ENCODE results near the gene ABHD10. TPM values are rescaled to one million over a fixed set of nuclear protein-coding genes. Genes with fewer than 3 reads are reported as not detected.

Gene ABHD10
- total RNA-seq, 1 experiment from 2014 or later, result 30.3 TPM

GRCh38 chr3:111954228-111954990 lies 24.4 kb upstream of the ABHD10 start:
- no peak overlapping the region for H3K4me3 ChIP-seq (ENCODE audit: low read depth in 2 of 2, low read length in 2 of 2)
- H3K9me3 ChIP-seq (ENCODE audit: control insufficient read depth, insufficient read depth, low read depth, low read length), result no peaks in the 10 kb centered on the region
- no peak overlapping the region for H3K27ac ChIP-seq (ENCODE audit: low read length)
- no peaks in the 10 kb centered on the region for H3K36me3 ChIP-seq (ENCODE audit: control insufficient read depth, insufficient read depth, low read length)
- no TSS peak for BruUV-seq (replicated peaks)
- CTCF ChIA-PET, result no interaction called here
- no peaks in the 10 kb centered on the region for H3K4me1 ChIP-seq (ENCODE audit: control insufficient read depth, insufficient read depth, low read length)
- DNase-seq (ENCODE audit: low read depth, low spot score) (no peak), ATAC-seq (no peak)
- H3K27me3 ChIP-seq (ENCODE audit: control insufficient read depth, insufficient read depth, low read length), result no peaks in the 10 kb centered on the region
- in situ Hi-C loops (cut with HindIII; ENCODE audit: low pct_unique_long_range_greater_than_20kb, low sequenced_read_pairs) (no loop called here), intact Hi-C loops (cut with micrococcal nuclease; ENCODE audit: unreplicated experiment) (no loop called here)
- no peak for TF ChIP-seq POLR2AphosphoS5 (IDR thresholded peaks at IDR 0.05; ENCODE audit: low read depth, low read length)
- POLR2A ChIA-PET, result no interaction called here

GRCh38 chr3:111955876-111956275 lies 22.9 kb upstream of the ABHD10 start:
- BruUV-seq (replicated peaks), result no TSS peak
- in situ Hi-C loops (cut with HindIII; ENCODE audit: low pct_unique_long_range_greater_than_20kb, low sequenced_read_pairs) (no loop called here), intact Hi-C loops (cut with micrococcal nuclease; ENCODE audit: unreplicated experiment) (no loop called here)
- Histone ChIP-seq H3K4me1 (ENCODE audit: control insufficient read depth, insufficient read depth, low read length) (no peaks in the 10 kb centered on the region), H3K27me3 (ENCODE audit: control insufficient read depth, insufficient read depth, low read length) (no peaks in the 10 kb centered on the region), H3K36me3 (ENCODE audit: control insufficient read depth, insufficient read depth, low read length) (no peaks in the 10 kb centered on the region), H3K27ac (ENCODE audit: low read length) (no peak overlapping the region), H3K9me3 (ENCODE audit: control insufficient read depth, insufficient read depth, low read depth, low read length) (no peaks in the 10 kb centered on the region), H3K4me3 (ENCODE audit: low read depth in 2 of 2, low read length in 2 of 2) (no peak overlapping the region)
- ATAC-seq (no peak), DNase-seq (ENCODE audit: low read depth, low spot score) (no peak)
- ChIA-PET POLR2A (no interaction called here), CTCF (no interaction called here)
- TF ChIP-seq CTCF (IDR thresholded peaks at IDR 0.05) (no peak), POLR2AphosphoS5 (IDR thresholded peaks at IDR 0.05; ENCODE audit: low read depth, low read length) (no peak), REST (IDR thresholded peaks at IDR 0.05; ENCODE audit: insufficient read depth in 1 of 2, low read depth in 2 of 2, low read length in 1 of 2) (no peak), SIN3A (IDR thresholded peaks at IDR 0.05; ENCODE audit: borderline replicate concordance, insufficient read depth, low read depth, low read length) (no peak), TCF7L2 (IDR thresholded peaks at IDR 0.05; ENCODE audit: low read depth, low read length) (no peak)

GRCh38 chr3:111956449-111956848 lies 22.4 kb upstream of the ABHD10 start:
- CTCF ChIA-PET, result no interaction called here
- Histone ChIP-seq H3K4me1 (ENCODE audit: control insufficient read depth, insufficient read depth, low read length) (no peaks in the 10 kb centered on the region), H3K9me3 (ENCODE audit: control insufficient read depth, insufficient read depth, low read depth, low read length) (no peaks in the 10 kb centered on the region), H3K4me3 (ENCODE audit: low read depth in 2 of 2, low read length in 2 of 2) (no peak overlapping the region), H3K27ac (ENCODE audit: low read length) (no peak overlapping the region), H3K27me3 (ENCODE audit: control insufficient read depth, insufficient read depth, low read length) (no peaks in the 10 kb centered on the region), H3K36me3 (ENCODE audit: control insufficient read depth, insufficient read depth, low read length) (no peaks in the 10 kb centered on the region)
- no TSS peak for BruUV-seq (replicated peaks)
- DNase-seq (ENCODE audit: low read depth, low spot score), result no peak
- POLR2A ChIA-PET, result no interaction called here
- intact Hi-C loops (cut with micrococcal nuclease; ENCODE audit: unreplicated experiment), result no loop called here
- in situ Hi-C loops (cut with HindIII; ENCODE audit: low pct_unique_long_range_greater_than_20kb, low sequenced_read_pairs), result no loop called here
- ATAC-seq, result no peak
- TF ChIP-seq TCF7L2 (IDR thresholded peaks at IDR 0.05; ENCODE audit: low read depth, low read length), result no peak
- TF ChIP-seq REST (IDR thresholded peaks at IDR 0.05; ENCODE audit: insufficient read depth in 1 of 2, low read depth in 2 of 2, low read length in 1 of 2), result no peak
- TF ChIP-seq SIN3A (IDR thresholded peaks at IDR 0.05; ENCODE audit: borderline replicate concordance, insufficient read depth, low read depth, low read length), result no peak
- no peak for TF ChIP-seq POLR2AphosphoS5 (IDR thresholded peaks at IDR 0.05; ENCODE audit: low read depth, low read length)
- no peak for TF ChIP-seq CTCF (IDR thresholded peaks at IDR 0.05)
